ENCODE measurements around the gene TIAM2.

GRCh38 chr6:155066361-155066760 is 71.2 kb downstream of the TIAM2 start:
- TF ChIP-seq EZH2 (IDR thresholded peaks at IDR 0.05; ENCODE audit: borderline replicate concordance) (no peak), CTCF (IDR thresholded peaks at IDR 0.05; ENCODE audit: poor library complexity) (no peak)

Data from hepatocyte (in vitro differentiated cells).